Activated CD8-positive, alpha-beta memory T cell treated with anti-CD3 and anti-CD28 coated beads, Interleukin-2, amount 10 ng/mL, durations not matched to agents 7 days and 5 days (primary cell): ENCODE measurements around the gene SPINK4. TPM values are rescaled to one million over a fixed set of nuclear protein-coding genes. Genes with fewer than 3 reads are reported as not detected.

Experiments used
- ATAC-seq: fragments of 150-1000 bp; cut with Tn5 transposase; one replicate; pipeline ENCODE4 v1.10.0; 2021; ENCODE audit warnings: moderate library complexity
- CTCF ChIA-PET: fragments of 350-600 bp; sonication (Branson Sonifier 250); formaldehyde crosslinking; loops from one replicate; lab custom pipeline; 2021; ENCODE audit warnings: antibody characterized with exemption; lab: Charles Lee
- DNase-seq: peaks from one replicate; pipeline ENCODE4 v3.0.0-alpha.2; 2020
- H3K27ac Mint-ChIP-seq: one replicate; pipeline ENCODE4 v1.8.0; 2021; ENCODE audit warnings: mild to moderate bottlenecking, mixed read lengths
- H3K27me3 Mint-ChIP-seq: one replicate; pipeline ENCODE4 v1.8.0; 2021; ENCODE audit warnings: mixed read lengths
- H3K36me3 Mint-ChIP-seq: one replicate; pipeline ENCODE4 v1.8.0; 2021; ENCODE audit warnings: mild to moderate bottlenecking, mixed read lengths
- H3K4me1 Mint-ChIP-seq: one replicate; pipeline ENCODE4 v1.8.0; 2021; ENCODE audit warnings: mixed read lengths
- H3K4me3 Mint-ChIP-seq: one replicate; pipeline ENCODE4 v1.8.0; 2021; ENCODE audit warnings: mild to moderate bottlenecking, moderate library complexity, mixed read lengths
- H3K9me3 Mint-ChIP-seq: one replicate; pipeline ENCODE4 v1.8.0; 2022; ENCODE audit warnings: low read depth, mixed read lengths
- total RNA-seq, 2 experiments: library from RNA; stranded (reverse); gene quantifications; one replicate each; pipeline ENCODE4 v1.2.3, GENCODE V29; 2021

SPINK4 gene
- total RNA-seq, 2 experiments from 2014 or later, result not detected

DNA sequence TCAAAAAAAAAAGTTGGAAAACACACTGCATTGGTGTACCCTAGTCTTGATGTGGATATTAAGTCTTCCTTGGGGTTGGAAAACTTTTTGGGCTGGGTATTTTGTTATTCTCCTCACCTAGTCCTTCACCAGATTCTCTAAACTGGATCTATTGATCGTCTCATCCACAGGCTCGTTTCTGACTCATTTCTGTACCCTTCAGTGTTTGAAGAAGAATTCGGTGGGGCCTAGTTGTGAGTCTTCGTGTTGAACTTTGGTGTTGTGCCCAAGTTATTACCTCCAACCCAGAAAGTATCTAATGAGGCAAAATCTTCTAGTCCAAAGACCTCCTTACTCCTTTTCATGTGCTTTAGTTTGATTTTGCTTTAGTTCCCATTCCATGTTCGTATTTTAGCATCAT lies 51.9 kb downstream of the SPINK4 start:
- CTCF ChIA-PET, result no interaction called here
- DNase-seq, result no peak
- peaks cover 64% of the 10 kb centered on the region for H3K4me1 Mint-ChIP-seq

GRCh38 chr9:33293782-33294181 lies 53.8 kb downstream of the SPINK4 start:
- Mint-ChIP-seq H3K4me1 (peaks cover 75% of the 10 kb centered on the region), H3K9me3 (no peaks in the 10 kb centered on the region), H3K27ac (peak overlapping the region; percentile 16), H3K36me3 (peaks cover 64% of the 10 kb centered on the region), H3K27me3 (peaks cover 2% of the 10 kb centered on the region), H3K4me3 (no peak overlapping the region)
- ATAC-seq (no peak), DNase-seq (no peak)
- CTCF ChIA-PET, result no interaction called here

More for the DNA sequence above, 51.9 kb downstream of the SPINK4 start:
- Mint-ChIP-seq H3K36me3 (peaks cover 50% of the 10 kb centered on the region), H3K9me3 (no peaks in the 10 kb centered on the region), H3K27ac (peak overlapping the region; percentile 100), H3K27me3 (peaks cover 2% of the 10 kb centered on the region), H3K4me3 (peak overlapping the region; percentile 98)
- no peak for ATAC-seq

- Mint-ChIP-seq H3K4me3 (no peak overlapping the region), H3K27me3 (peaks cover 2% of the 10 kb centered on the region), H3K9me3 (no peaks in the 10 kb centered on the region)
These were observed 54.9 kb downstream of the SPINK4 start for GRCh38 chr9:33294670-33295432.

DNA sequence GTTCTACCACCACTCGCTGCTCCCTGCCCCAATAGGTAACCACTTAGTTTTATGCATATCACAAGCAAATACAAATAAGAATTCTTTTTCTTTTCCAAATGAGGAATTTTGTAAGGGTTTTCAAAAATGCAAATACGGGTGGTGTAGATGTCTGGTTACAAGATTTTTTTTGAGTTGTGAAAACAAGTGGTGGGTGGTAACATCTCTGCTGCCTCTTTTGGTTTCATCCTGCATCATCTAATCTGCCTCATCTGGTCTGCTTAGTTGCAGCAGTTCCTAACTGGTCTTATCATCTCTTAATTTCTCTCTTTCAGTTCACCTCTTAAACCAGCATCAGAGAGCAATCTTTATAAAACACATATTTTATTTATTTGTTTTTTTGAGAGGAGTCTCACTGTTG lies 55.6 kb downstream of the SPINK4 start:
- Mint-ChIP-seq H3K27me3 (no peaks in the 10 kb centered on the region), H3K27ac (peak overlapping the region; percentile 74), H3K36me3 (peaks cover 72% of the 10 kb centered on the region), H3K9me3 (no peaks in the 10 kb centered on the region), H3K4me3 (peak overlapping the region; percentile 10), H3K4me1 (peaks cover 84% of the 10 kb centered on the region)
- peak; percentile 35 for ATAC-seq
- DNase-seq, result no peak
- CTCF ChIA-PET, result interaction anchor here (2.1 kb wide), 1 partner anchor 9 kb away, joined by 4 read pairs; no protein-coding TSS in a partner anchor

More at GRCh38 chr9:33294670-33295432, 54.9 kb downstream of the SPINK4 start:
- CTCF ChIA-PET, result no interaction called here
- ATAC-seq (no peak), DNase-seq (no peak)
- peak overlapping the region; percentile 56 for H3K27ac Mint-ChIP-seq
- peaks cover 82% of the 10 kb centered on the region for H3K4me1 Mint-ChIP-seq
- H3K36me3 Mint-ChIP-seq, result peaks cover 74% of the 10 kb centered on the region

- Mint-ChIP-seq H3K36me3 (peaks cover 69% of the 10 kb centered on the region), H3K9me3 (no peaks in the 10 kb centered on the region), H3K4me1 (peaks cover 74% of the 10 kb centered on the region), H3K4me3 (peak overlapping the region; percentile 1), H3K27ac (peak overlapping the region; percentile 61), H3K27me3 (no peaks in the 10 kb centered on the region)
- CTCF ChIA-PET, result interaction anchor here (0.8 to 2.1 kb wide), 5 partner anchors 11 to 169 kb away, joined by 3 to 4 read pairs (median 3); no protein-coding TSS in a partner anchor
- ATAC-seq (no peak), DNase-seq (no peak)
These were observed 57.5 kb downstream of the SPINK4 start for GRCh38 chr9:33297432-33297831.

Other genes with a start within 250 kb of the SPINK4 start
- 10 to 100 TPM; 38.0 to 44.5 TPM for gene APTX, start 238.5 kb upstream of the SPINK4 start, total RNA-seq
- 100 to 1,000 TPM; 160 to 215 TPM for gene DNAJA1, start 214.9 kb upstream of the SPINK4 start, total RNA-seq
- gene SMU1, start 163.5 kb upstream of the SPINK4 start, total RNA-seq, result 10 to 100 TPM; 20.0 to 23.0 TPM
- 10 to 100 TPM; 33.8 to 35.2 TPM for gene B4GALT1, start 72.8 kb upstream of the SPINK4 start, total RNA-seq
- 10 to 100 TPM; 74.9 to 81.0 TPM for gene BAG1, start 24.5 kb downstream of the SPINK4 start, total RNA-seq
- 100 to 1,000 TPM; 114 to 130 TPM for gene CHMP5, start 24.9 kb downstream of the SPINK4 start, total RNA-seq
- gene NFX1, start 50.3 kb downstream of the SPINK4 start, total RNA-seq, result 10 to 100 TPM; 46.3 to 48.1 TPM
- gene AQP7, start 162.4 kb downstream of the SPINK4 start, total RNA-seq, result not detected
- gene AQP3, start 207.4 kb downstream of the SPINK4 start, total RNA-seq, result 10 to 100 TPM in 1 of 2 experiments, 1 to 10 TPM in 1; 2.8 to 10.4 TPM
- 10 to 100 TPM; 34.3 to 43.1 TPM for gene NOL6, start 233.8 kb downstream of the SPINK4 start, total RNA-seq